ENCODE data around the gene ORMDL3. TPM values are rescaled to one million over a fixed set of nuclear protein-coding genes. Genes with fewer than 3 reads are reported as not detected.

The ORMDL3 gene
- total and polyA plus RNA-seq, 10 of the 15 experiments (the other 5 are each of a cell fraction or from before 2014, with no cell fraction given) = 8.8 to 98.1 (median 49.9) TPM

DNA sequence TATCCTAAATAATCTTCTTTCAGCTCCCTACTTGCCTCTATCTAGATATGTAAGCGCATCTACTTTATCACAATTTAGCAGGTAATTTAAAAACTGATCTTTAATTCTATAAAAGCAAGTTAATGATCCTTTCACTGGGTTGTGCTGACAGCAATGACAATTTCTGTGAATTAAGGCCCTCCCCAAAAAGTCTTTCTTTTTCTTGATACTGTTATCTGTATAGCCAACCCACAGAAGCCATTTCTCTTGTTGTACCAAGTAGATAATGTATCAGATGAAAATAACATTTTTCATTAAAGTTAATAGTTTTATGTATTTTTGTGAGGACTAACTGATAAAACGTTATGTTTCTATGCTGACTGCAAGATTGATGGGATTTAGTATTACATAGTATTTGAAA lies 55.6 kb downstream of the ORMDL3 start:
- SMC1A ChIA-PET (ENCODE audit: uncharacterized antibody, unreplicated experiment) = interaction anchor here (1.0 to 4.9 kb wide), 18 partner anchors 10 to 250 kb away, joined by 3 to 39 read pairs (median 6); partner anchors contain the start of genes CSF3 and PSMD3
- WGBS (ENCODE audit: insufficient coverage, insufficient replicate concordance, low lambda C conversion rate, missing lambda C conversion rate) = 78% methylated on average over 2 of the region's 2 CpGs
- Histone ChIP-seq H3K36me3 (ENCODE audit: control insufficient read depth in 2 of 2, insufficient read depth in 2 of 2, low read length in 1 of 2) (no peaks in the 10 kb centered on the region), H4K20me1 (ENCODE audit: control insufficient read depth, insufficient read depth) (no peaks in the 10 kb centered on the region), H3K4me1 (ENCODE audit: control insufficient read depth, insufficient read depth, low read length) (peaks cover 39% of the 10 kb centered on the region), H3K27ac (ENCODE audit: control insufficient read depth, insufficient read depth) (peak overlapping the region; percentile 65; the same call in 1 of the 2 replicates), H3K9me3 (replicated peaks; ENCODE audit: control insufficient read depth, insufficient read depth, low read length) (no peaks in the 10 kb centered on the region; the same call in 2 of the 3 replicates), H2AFZ (ENCODE audit: control insufficient read depth, low read depth, low read length) (peak overlapping the region; percentile 54), H3K9ac (ENCODE audit: control insufficient read depth, insufficient read depth, low read length) (0 out of 2 replicates have a peak overlapping the region, but pooled peaks have one; percentile 5), H3K27me3 (replicated peaks in 1 of 2; ENCODE audit: control insufficient read depth in 2 of 2, insufficient read depth in 2 of 2, low read length in 1 of 2) (no peaks in the 10 kb centered on the region), H3K79me2 (ENCODE audit: control insufficient read depth, insufficient read depth, low read length) (peaks cover 2% of the 10 kb centered on the region), H3K4me2 (ENCODE audit: control insufficient read depth, insufficient read depth) (peak overlapping the region; percentile 44; the same call in 1 of the 2 replicates), H3K4me3 (no peak overlapping the region)
- no TSS peak for BruUV-seq (replicated peaks)
- CTCF ChIA-PET = interaction anchor here (0.9 to 7.8 kb wide), 16 partner anchors 12 to 257 kb away, joined by 3 to 81 read pairs (median 3); partner anchors contain the start of gene PSMD3
- in situ Hi-C loops (cut with MboI) (no loop called here), intact Hi-C loops (cut with micrococcal nuclease; ENCODE audit: unreplicated experiment) (loop anchor here (2.0 kb wide), 1 partner anchor 87 kb away; no protein-coding TSS in a partner anchor)
- TF ChIP-seq ETV6 (conservative IDR thresholded peaks at IDR 0.05 in 1 of 2, IDR thresholded peaks at IDR 0.05 in 1 of 2; ENCODE audit: borderline replicate concordance in 1 of 2, low read depth in 1 of 2) = no peak
- TF ChIP-seq KAT2A (conservative IDR thresholded peaks at IDR 0.05; ENCODE audit: control insufficient read depth, low read depth, low read length) = no peak
- no peak for TF ChIP-seq TBL1XR1 (IDR thresholded peaks at IDR 0.05; ENCODE audit: low read depth, low read length)
- no peak for TF ChIP-seq CBFB (IDR thresholded peaks at IDR 0.05; ENCODE audit: low read depth)
- TF ChIP-seq, protein P1, sequence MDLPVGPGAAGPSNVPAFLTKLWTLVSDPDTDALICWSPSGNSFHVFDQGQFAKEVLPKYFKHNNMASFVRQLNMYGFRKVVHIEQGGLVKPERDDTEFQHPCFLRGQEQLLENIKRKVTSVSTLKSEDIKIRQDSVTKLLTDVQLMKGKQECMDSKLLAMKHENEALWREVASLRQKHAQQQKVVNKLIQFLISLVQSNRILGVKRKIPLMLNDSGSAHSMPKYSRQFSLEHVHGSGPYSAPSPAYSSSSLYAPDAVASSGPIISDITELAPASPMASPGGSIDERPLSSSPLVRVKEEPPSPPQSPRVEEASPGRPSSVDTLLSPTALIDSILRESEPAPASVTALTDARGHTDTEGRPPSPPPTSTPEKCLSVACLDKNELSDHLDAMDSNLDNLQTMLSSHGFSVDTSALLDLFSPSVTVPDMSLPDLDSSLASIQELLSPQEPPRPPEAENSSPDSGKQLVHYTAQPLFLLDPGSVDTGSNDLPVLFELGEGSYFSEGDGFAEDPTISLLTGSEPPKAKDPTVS (IDR thresholded peaks at IDR 0.05; ENCODE audit: low read depth, low read length) = no peak
- no peak for TF ChIP-seq GABPA (IDR thresholded peaks at IDR 0.05; ENCODE audit: low read depth)
- TF ChIP-seq NFIC (IDR thresholded peaks at IDR 0.05; ENCODE audit: low read depth, low read length) = no peak
- TF ChIP-seq SP1 (IDR thresholded peaks at IDR 0.05; ENCODE audit: low read depth, low read length) = no peak
- TF ChIP-seq, protein P2, sequence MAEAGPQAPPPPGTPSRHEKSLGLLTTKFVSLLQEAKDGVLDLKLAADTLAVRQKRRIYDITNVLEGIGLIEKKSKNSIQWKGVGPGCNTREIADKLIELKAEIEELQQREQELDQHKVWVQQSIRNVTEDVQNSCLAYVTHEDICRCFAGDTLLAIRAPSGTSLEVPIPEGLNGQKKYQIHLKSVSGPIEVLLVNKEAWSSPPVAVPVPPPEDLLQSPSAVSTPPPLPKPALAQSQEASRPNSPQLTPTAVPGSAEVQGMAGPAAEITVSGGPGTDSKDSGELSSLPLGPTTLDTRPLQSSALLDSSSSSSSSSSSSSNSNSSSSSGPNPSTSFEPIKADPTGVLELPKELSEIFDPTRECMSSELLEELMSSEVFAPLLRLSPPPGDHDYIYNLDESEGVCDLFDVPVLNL (IDR thresholded peaks at IDR 0.05; ENCODE audit: low read depth, low read length) = no peak
- no peak for TF ChIP-seq TARDBP (IDR thresholded peaks at IDR 0.05; ENCODE audit: borderline replicate concordance)
- no peak for TF ChIP-seq SIX5 (IDR thresholded peaks at IDR 0.05; ENCODE audit: low read depth, low read length, severe bottlenecking)
- RAD21 ChIA-PET (ENCODE audit: unreplicated experiment) = interaction anchor here (0.8 to 3.8 kb wide), 11 partner anchors 12 to 227 kb away, joined by 3 to 44 read pairs (median 4); partner anchors contain the start of genes MIEN1 and PSMD3
- FAIRE-seq = no peak
- no peak for DNase-seq (ENCODE audit: low read depth, low spot score)
- POLR2A ChIA-PET = interaction anchor here (0.9 to 1.6 kb wide), 3 partner anchors 66 to 111 kb away, joined by 3 to 9 read pairs (median 4); partner anchors contain the start of gene PSMD3
- no peak for ATAC-seq

Other genes starting within 250 kb of the ORMDL3 start
Only the 7 nearest of the 17 such genes appear.
- 61.4 and 63.0 TPM in 2 replicates for gene IKZF3, start 63.3 kb downstream of the ORMDL3 start, total RNA-seq (2014; rRNA removed)
- gene IKZF3, start 63.3 kb downstream of the ORMDL3 start, total RNA-seq (2014; rRNA removed; fragmentation: Illumina TruSeq; extraction: Trizol) = 64.1 and 66.0 TPM in 2 replicates
- gene IKZF3, start 63.3 kb downstream of the ORMDL3 start, total RNA-seq (2021) = 96.4 and 98.2 TPM in 2 replicates
- gene IKZF3, start 63.3 kb downstream of the ORMDL3 start, polyA plus RNA-seq (2011; rRNA removed) = 36.7 and 53.2 TPM in 2 replicates
- 50.8 and 53.0 TPM in 2 replicates for gene IKZF3, start 63.3 kb downstream of the ORMDL3 start, polyA plus RNA-seq (2014; fragmentation: Illumina TruSeq; extraction: Trizol)
- gene IKZF3, start 63.3 kb downstream of the ORMDL3 start, polyA plus RNA-seq (2014; fragmentation: Nextera tagmentation; extraction: Ambion mirVana) = 10 to 100 TPM in 1 of 2 experiments, 1 to 10 TPM in 1; 5.5 to 14.0 TPM
- gene IKZF3, start 63.3 kb downstream of the ORMDL3 start, polyA plus RNA-seq (2014; rRNA removed) = 31.9 and 33.6 TPM in 2 replicates
- gene IKZF3, start 63.3 kb downstream of the ORMDL3 start, polyA plus RNA-seq (2016; fragmentation: Nextera tagmentation; extraction: Ambion mirVana) = 10 to 100 TPM; 39.3 to 42.3 TPM
- 0.34 and 0.49 TPM in 2 replicates for gene ZPBP2, start 59.4 kb downstream of the ORMDL3 start, total RNA-seq (2014; rRNA removed)
- 0.45 and 0.46 TPM in 2 replicates for gene ZPBP2, start 59.4 kb downstream of the ORMDL3 start, total RNA-seq (2014; rRNA removed; fragmentation: Illumina TruSeq; extraction: Trizol)
- gene ZPBP2, start 59.4 kb downstream of the ORMDL3 start, total RNA-seq (2021) = 0.67 and 0.77 TPM in 2 replicates
- 0.39 and 0.73 TPM in 2 replicates for gene ZPBP2, start 59.4 kb downstream of the ORMDL3 start, polyA plus RNA-seq (2011; rRNA removed)
- gene ZPBP2, start 59.4 kb downstream of the ORMDL3 start, polyA plus RNA-seq (2014; fragmentation: Illumina TruSeq; extraction: Trizol) = 0.66 and 1.0 TPM in 2 replicates
- gene ZPBP2, start 59.4 kb downstream of the ORMDL3 start, polyA plus RNA-seq (2014; fragmentation: Nextera tagmentation; extraction: Ambion mirVana) = 1 to 10 TPM in 1 of 2 experiments, under 1 TPM in 1; 0.62 to 1.0 TPM
- 0.33 and 0.36 TPM in 2 replicates for gene ZPBP2, start 59.4 kb downstream of the ORMDL3 start, polyA plus RNA-seq (2014; rRNA removed)
- under 1 TPM; 0.53 to 0.98 TPM for gene ZPBP2, start 59.4 kb downstream of the ORMDL3 start, polyA plus RNA-seq (2016; fragmentation: Nextera tagmentation; extraction: Ambion mirVana)
- 3.2 and 3.6 TPM in 2 replicates for gene GSDMB, start 9.0 kb downstream of the ORMDL3 start, total RNA-seq (2014; rRNA removed)
- 6.0 and 6.7 TPM in 2 replicates for gene GSDMB, start 9.0 kb downstream of the ORMDL3 start, total RNA-seq (2014; rRNA removed; fragmentation: Illumina TruSeq; extraction: Trizol)
- 5.7 and 6.3 TPM in 2 replicates for gene GSDMB, start 9.0 kb downstream of the ORMDL3 start, total RNA-seq (2021)
- 13.0 and 13.1 TPM in 2 replicates for gene GSDMB, start 9.0 kb downstream of the ORMDL3 start, polyA plus RNA-seq (2011; rRNA removed)
- 7.2 and 11.7 TPM in 2 replicates for gene GSDMB, start 9.0 kb downstream of the ORMDL3 start, polyA plus RNA-seq (2014; fragmentation: Illumina TruSeq; extraction: Trizol)
- gene GSDMB, start 9.0 kb downstream of the ORMDL3 start, polyA plus RNA-seq (2014; fragmentation: Nextera tagmentation; extraction: Ambion mirVana) = 1 to 10 TPM in 1 of 2 experiments, under 1 TPM in 1; 0.84 to 2.2 TPM
- 7.3 and 7.4 TPM in 2 replicates for gene GSDMB, start 9.0 kb downstream of the ORMDL3 start, polyA plus RNA-seq (2014; rRNA removed)
- 1 to 10 TPM; 1.9 to 2.3 TPM for gene GSDMB, start 9.0 kb downstream of the ORMDL3 start, polyA plus RNA-seq (2016; fragmentation: Nextera tagmentation; extraction: Ambion mirVana)
- gene LRRC3C, start 131 bp upstream of the ORMDL3 start, total RNA-seq (2014; rRNA removed) = not detected in 2 replicates
- gene LRRC3C, start 131 bp upstream of the ORMDL3 start, total RNA-seq (2014; rRNA removed; fragmentation: Illumina TruSeq; extraction: Trizol) = not detected in 2 replicates
- not detected in 2 replicates for gene LRRC3C, start 131 bp upstream of the ORMDL3 start, total RNA-seq (2021)
- gene LRRC3C, start 131 bp upstream of the ORMDL3 start, polyA plus RNA-seq (2011; rRNA removed) = not detected in 2 replicates
- gene LRRC3C, start 131 bp upstream of the ORMDL3 start, polyA plus RNA-seq (2014; fragmentation: Illumina TruSeq; extraction: Trizol) = not detected in 2 replicates
- gene LRRC3C, start 131 bp upstream of the ORMDL3 start, polyA plus RNA-seq (2014; fragmentation: Nextera tagmentation; extraction: Ambion mirVana) = not detected
- 0.13 TPM in 1 of 2 replicates, not detected in the other for gene LRRC3C, start 131 bp upstream of the ORMDL3 start, polyA plus RNA-seq (2014; rRNA removed)
- not detected for gene LRRC3C, start 131 bp upstream of the ORMDL3 start, polyA plus RNA-seq (2016; fragmentation: Nextera tagmentation; extraction: Ambion mirVana)
- gene GSDMA, start 35.4 kb upstream of the ORMDL3 start, total RNA-seq (2014; rRNA removed) = not detected in 2 replicates
- not detected in 2 replicates for gene GSDMA, start 35.4 kb upstream of the ORMDL3 start, total RNA-seq (2014; rRNA removed; fragmentation: Illumina TruSeq; extraction: Trizol)
- gene GSDMA, start 35.4 kb upstream of the ORMDL3 start, total RNA-seq (2021) = not detected in 2 replicates
- 0.11 and 0.33 TPM in 2 replicates for gene GSDMA, start 35.4 kb upstream of the ORMDL3 start, polyA plus RNA-seq (2011; rRNA removed)
- not detected in 2 replicates for gene GSDMA, start 35.4 kb upstream of the ORMDL3 start, polyA plus RNA-seq (2014; fragmentation: Illumina TruSeq; extraction: Trizol)
- gene GSDMA, start 35.4 kb upstream of the ORMDL3 start, polyA plus RNA-seq (2014; fragmentation: Nextera tagmentation; extraction: Ambion mirVana) = under 1 TPM in 1 of 2 experiments, not detected in 1; 0.04 TPM
- not detected in 2 replicates for gene GSDMA, start 35.4 kb upstream of the ORMDL3 start, polyA plus RNA-seq (2014; rRNA removed)
- not detected for gene GSDMA, start 35.4 kb upstream of the ORMDL3 start, polyA plus RNA-seq (2016; fragmentation: Nextera tagmentation; extraction: Ambion mirVana)
- 132 and 150 TPM in 2 replicates for gene PSMD3, start 53.2 kb upstream of the ORMDL3 start, total RNA-seq (2014; rRNA removed)
- 65.8 and 70.3 TPM in 2 replicates for gene PSMD3, start 53.2 kb upstream of the ORMDL3 start, total RNA-seq (2014; rRNA removed; fragmentation: Illumina TruSeq; extraction: Trizol)
- gene PSMD3, start 53.2 kb upstream of the ORMDL3 start, total RNA-seq (2021) = 150 and 151 TPM in 2 replicates
- gene PSMD3, start 53.2 kb upstream of the ORMDL3 start, polyA plus RNA-seq (2011; rRNA removed) = 35.1 and 79.4 TPM in 2 replicates
- gene PSMD3, start 53.2 kb upstream of the ORMDL3 start, polyA plus RNA-seq (2014; fragmentation: Illumina TruSeq; extraction: Trizol) = 78.8 and 121 TPM in 2 replicates
- 1 to 10 TPM; 2.2 to 2.6 TPM for gene PSMD3, start 53.2 kb upstream of the ORMDL3 start, polyA plus RNA-seq (2014; fragmentation: Nextera tagmentation; extraction: Ambion mirVana)
- 138 and 155 TPM in 2 replicates for gene PSMD3, start 53.2 kb upstream of the ORMDL3 start, polyA plus RNA-seq (2014; rRNA removed)
- gene PSMD3, start 53.2 kb upstream of the ORMDL3 start, polyA plus RNA-seq (2016; fragmentation: Nextera tagmentation; extraction: Ambion mirVana) = 100 to 1,000 TPM; 182 to 192 TPM
- gene CSF3, start 87.8 kb upstream of the ORMDL3 start, total RNA-seq (2014; rRNA removed) = 0.16 TPM in 1 of 2 replicates, not detected in the other
- gene CSF3, start 87.8 kb upstream of the ORMDL3 start, total RNA-seq (2014; rRNA removed; fragmentation: Illumina TruSeq; extraction: Trizol) = 0.09 TPM in 1 of 2 replicates, not detected in the other
- 0.28 TPM in 1 of 2 replicates, not detected in the other for gene CSF3, start 87.8 kb upstream of the ORMDL3 start, total RNA-seq (2021)
- not detected in 2 replicates for gene CSF3, start 87.8 kb upstream of the ORMDL3 start, polyA plus RNA-seq (2011; rRNA removed)
- 0.10 TPM in 1 of 2 replicates, not detected in the other for gene CSF3, start 87.8 kb upstream of the ORMDL3 start, polyA plus RNA-seq (2014; fragmentation: Illumina TruSeq; extraction: Trizol)
- gene CSF3, start 87.8 kb upstream of the ORMDL3 start, polyA plus RNA-seq (2014; fragmentation: Nextera tagmentation; extraction: Ambion mirVana) = under 1 TPM in 1 of 2 experiments, not detected in 1; 0.09 TPM
- 0.23 and 0.36 TPM in 2 replicates for gene CSF3, start 87.8 kb upstream of the ORMDL3 start, polyA plus RNA-seq (2014; rRNA removed)
- under 1 TPM in 1 of 2 experiments, not detected in 1; 0.12 TPM for gene CSF3, start 87.8 kb upstream of the ORMDL3 start, polyA plus RNA-seq (2016; fragmentation: Nextera tagmentation; extraction: Ambion mirVana)

Data from GM12878 (cell line).